KMS-11 (cell line): ENCODE results near the gene WTAP.
"Not testable (repeated sequence)": the region's sequence is repeated elsewhere in the genome, so short reads cannot be mapped to it uniquely, and the experiment has no call there.

Source experiments
- H2AFZ ChIP-seq: fragments of 200-600 bp; sonication (generic); 2 replicates; pipeline ENCODE4 v1.6.1; 2016; ENCODE audit warnings: antibody characterized with exemption, mixed run types, low read depth
- H3K27ac ChIP-seq: fragments of 200-600 bp; sonication (generic); 2 replicates; pipeline ENCODE4 v1.6.1; 2016; ENCODE audit warnings: mild to moderate bottlenecking, mixed run types
- H3K27me3 ChIP-seq: fragments of 200-600 bp; sonication (generic); 2 replicates; pipeline ENCODE4 v1.6.1; 2017; ENCODE audit warnings: mild to moderate bottlenecking, low read depth, mixed run types, moderate library complexity; ENCODE audit not compliant: insufficient read depth
- H3K36me3 ChIP-seq: fragments of 200-600 bp; sonication (generic); 2 replicates; pipeline ENCODE4 v1.6.1; 2017; ENCODE audit warnings: mild to moderate bottlenecking, mixed run types; ENCODE audit not compliant: insufficient read depth
- H3K4me1 ChIP-seq: fragments of 200-600 bp; sonication (generic); 2 replicates; pipeline ENCODE4 v1.6.1; 2016; ENCODE audit warnings: mild to moderate bottlenecking, low read depth, mixed run types; ENCODE audit not compliant: poor library complexity, severe bottlenecking
- H3K4me2 ChIP-seq: fragments of 200-600 bp; sonication (generic); 2 replicates; pipeline ENCODE4 v1.7.0; 2016; ENCODE audit warnings: mild to moderate bottlenecking, mixed run types
- H3K4me3 ChIP-seq: fragments of 200-600 bp; sonication (generic); IDR thresholded peaks from 2 replicates; pipeline ENCODE4 v1.6.1; 2017; ENCODE audit warnings: low read depth, low read length, mixed read lengths; ENCODE audit not compliant: insufficient read depth
- H3K79me2 ChIP-seq: fragments of 200-600 bp; sonication (generic); 2 replicates; pipeline ENCODE4 v1.6.1; 2016; ENCODE audit warnings: low read depth, mixed run types; ENCODE audit not compliant: insufficient read depth
- H3K9ac ChIP-seq: fragments of 200-600 bp; sonication (generic); 2 replicates; pipeline ENCODE4 v1.6.1; 2016; ENCODE audit warnings: mild to moderate bottlenecking, mixed run types
- H4K20me1 ChIP-seq: fragments of 200-600 bp; sonication (generic); 2 replicates; pipeline ENCODE4 v1.6.1; 2016; ENCODE audit warnings: mild to moderate bottlenecking, mixed run types; ENCODE audit not compliant: insufficient read depth
- TF ChIP-seq, protein P1 (sequence below): fragments of 200-600 bp; sonication (generic); conservative IDR thresholded peaks from 2 replicates; pipeline ENCODE4 v1.6.1; 2017; ENCODE audit warnings: low read depth, mild to moderate bottlenecking, antibody characterized with exemption, low read length, moderate library complexity, mixed read lengths

Gene WTAP

DNA sequence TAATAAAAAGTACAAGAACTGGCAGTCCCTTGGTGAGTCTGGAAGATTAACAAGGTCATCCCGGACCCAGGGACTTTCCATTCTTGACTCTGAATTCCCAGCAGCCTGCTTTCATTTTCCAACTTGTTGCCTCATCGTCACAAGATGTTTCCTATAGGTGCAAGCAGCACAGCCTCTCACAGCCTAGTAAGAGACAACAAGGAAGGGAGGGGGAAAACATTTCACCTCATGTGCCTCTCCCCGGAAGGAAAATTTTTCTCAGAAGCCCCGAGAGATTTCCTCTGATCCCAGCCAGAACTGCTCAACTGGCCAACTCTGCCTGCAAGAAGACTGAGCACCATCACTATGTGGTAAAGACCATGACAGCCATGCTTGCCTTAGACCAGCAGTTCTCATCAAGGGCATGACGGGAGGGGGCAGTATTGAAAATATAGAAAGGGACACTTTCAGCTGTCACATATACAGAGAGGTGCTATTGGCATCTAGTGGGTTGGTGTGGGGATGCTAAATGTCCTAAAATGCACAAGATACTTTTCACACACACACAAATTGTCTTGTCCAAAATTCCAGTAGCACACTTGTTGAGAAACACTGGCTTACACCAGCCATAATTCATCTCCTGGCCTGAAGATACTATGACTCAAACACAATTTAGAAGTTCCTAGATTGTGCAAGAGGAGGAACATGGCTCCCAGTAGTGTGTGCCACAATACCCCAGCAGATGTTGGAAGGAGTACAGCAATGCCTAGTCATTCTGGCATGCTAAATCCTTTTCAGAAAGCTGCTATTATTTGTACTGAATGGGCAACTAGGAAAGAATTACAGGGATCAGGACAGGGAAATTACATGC is 10.8 kb upstream of the WTAP start:
- Histone ChIP-seq H2AFZ (no peak overlapping the region), H3K27me3 (no peaks in the 10 kb centered on the region), H3K4me2 (no peak overlapping the region), H3K4me1 (no peaks in the 10 kb centered on the region), H4K20me1 (no peaks in the 10 kb centered on the region), H3K79me2 (no peaks in the 10 kb centered on the region), H3K4me3 (no peak overlapping the region), H3K9ac (no peak overlapping the region), H3K36me3 (no peaks in the 10 kb centered on the region), H3K27ac (no peak overlapping the region)
- TF ChIP-seq, protein P1, sequence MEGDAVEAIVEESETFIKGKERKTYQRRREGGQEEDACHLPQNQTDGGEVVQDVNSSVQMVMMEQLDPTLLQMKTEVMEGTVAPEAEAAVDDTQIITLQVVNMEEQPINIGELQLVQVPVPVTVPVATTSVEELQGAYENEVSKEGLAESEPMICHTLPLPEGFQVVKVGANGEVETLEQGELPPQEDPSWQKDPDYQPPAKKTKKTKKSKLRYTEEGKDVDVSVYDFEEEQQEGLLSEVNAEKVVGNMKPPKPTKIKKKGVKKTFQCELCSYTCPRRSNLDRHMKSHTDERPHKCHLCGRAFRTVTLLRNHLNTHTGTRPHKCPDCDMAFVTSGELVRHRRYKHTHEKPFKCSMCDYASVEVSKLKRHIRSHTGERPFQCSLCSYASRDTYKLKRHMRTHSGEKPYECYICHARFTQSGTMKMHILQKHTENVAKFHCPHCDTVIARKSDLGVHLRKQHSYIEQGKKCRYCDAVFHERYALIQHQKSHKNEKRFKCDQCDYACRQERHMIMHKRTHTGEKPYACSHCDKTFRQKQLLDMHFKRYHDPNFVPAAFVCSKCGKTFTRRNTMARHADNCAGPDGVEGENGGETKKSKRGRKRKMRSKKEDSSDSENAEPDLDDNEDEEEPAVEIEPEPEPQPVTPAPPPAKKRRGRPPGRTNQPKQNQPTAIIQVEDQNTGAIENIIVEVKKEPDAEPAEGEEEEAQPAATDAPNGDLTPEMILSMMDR = no peak

DNA sequence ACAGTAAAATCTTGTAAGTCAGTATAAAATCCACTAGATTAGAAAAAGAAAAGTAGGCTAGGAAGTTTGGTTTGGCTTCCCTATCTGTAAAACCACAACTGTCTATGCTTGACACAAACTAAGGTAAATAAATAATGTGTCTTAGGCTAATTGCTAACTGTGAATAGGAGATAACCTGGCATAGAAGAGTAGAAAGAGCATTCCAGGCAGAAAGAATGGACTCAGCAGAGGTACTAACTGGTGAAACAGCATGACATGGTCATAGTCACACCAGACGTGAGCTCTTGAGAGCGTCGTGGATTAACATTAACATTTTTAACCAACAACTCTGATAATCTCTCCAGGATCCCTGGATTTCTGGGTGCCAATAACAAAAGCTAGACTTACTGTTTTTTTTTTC is 8.7 kb upstream of the WTAP start:
- H4K20me1 ChIP-seq = no peaks in the 10 kb centered on the region
- H3K4me3 ChIP-seq = no peak overlapping the region
- no peaks in the 10 kb centered on the region for H3K4me1 ChIP-seq
- H3K27me3 ChIP-seq = no peaks in the 10 kb centered on the region
- no peak overlapping the region for H3K4me2 ChIP-seq
- H3K27ac ChIP-seq = no peak overlapping the region
- TF ChIP-seq, protein P1 = no peak
- no peak overlapping the region for H2AFZ ChIP-seq
- no peaks in the 10 kb centered on the region; the same call in 1 of the 2 replicates for H3K79me2 ChIP-seq
- no peak overlapping the region for H3K9ac ChIP-seq
- no peaks in the 10 kb centered on the region for H3K36me3 ChIP-seq

DNA sequence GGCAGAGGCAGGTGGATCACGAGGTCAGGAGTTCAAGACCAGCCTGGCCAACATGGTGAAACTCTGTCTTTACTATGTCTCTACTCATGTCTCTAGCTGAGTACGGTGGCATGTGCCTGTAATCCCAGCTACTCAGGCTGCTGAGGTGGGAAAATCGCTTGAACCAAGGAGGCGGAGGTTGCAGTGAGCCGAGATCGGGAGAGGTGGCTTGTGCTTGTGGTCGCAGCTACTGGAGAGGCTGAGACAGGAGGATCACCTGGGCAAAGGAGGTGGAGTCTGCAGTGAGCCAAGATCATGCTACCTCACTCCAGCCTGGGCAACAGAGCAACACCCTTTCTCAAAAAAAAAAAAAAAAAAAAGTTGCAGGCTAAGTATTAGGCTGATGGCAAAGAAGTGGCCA is 8.0 kb upstream of the WTAP start:
- Histone ChIP-seq H3K79me2 (peaks cover 2% of the 10 kb centered on the region), H3K36me3 (no peaks in the 10 kb centered on the region), H2AFZ (no peak overlapping the region), H4K20me1 (no peaks in the 10 kb centered on the region), H3K9ac (no peak overlapping the region), H3K27ac (no peak overlapping the region), H3K27me3 (no peaks in the 10 kb centered on the region), H3K4me3 (no peak overlapping the region), H3K4me1 (no peaks in the 10 kb centered on the region), H3K4me2 (no peak overlapping the region)
- TF ChIP-seq, protein P1 = no peak

DNA sequence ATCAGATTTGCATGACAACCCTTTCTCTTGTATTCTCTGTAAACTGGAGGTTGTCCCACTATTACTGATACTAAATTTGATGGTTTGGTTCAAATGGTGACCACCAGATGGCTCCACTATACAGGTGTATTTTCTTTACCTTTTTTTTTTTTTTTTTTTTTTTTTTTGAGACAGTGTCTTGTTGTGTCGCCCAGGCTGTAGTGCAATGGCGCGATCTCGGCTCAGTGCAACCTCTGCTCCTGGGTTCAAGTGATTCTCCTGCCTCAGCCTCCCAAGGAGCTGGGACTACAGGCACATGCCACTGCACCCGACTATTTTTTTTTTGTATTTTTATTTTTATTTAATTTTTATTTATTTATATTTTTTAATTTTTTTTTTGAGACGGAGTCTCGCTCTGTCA is 6.6 kb upstream of the WTAP start:
- Histone ChIP-seq H3K79me2 (peaks cover 17% of the 10 kb centered on the region), H4K20me1 (no peaks in the 10 kb centered on the region)

DNA sequence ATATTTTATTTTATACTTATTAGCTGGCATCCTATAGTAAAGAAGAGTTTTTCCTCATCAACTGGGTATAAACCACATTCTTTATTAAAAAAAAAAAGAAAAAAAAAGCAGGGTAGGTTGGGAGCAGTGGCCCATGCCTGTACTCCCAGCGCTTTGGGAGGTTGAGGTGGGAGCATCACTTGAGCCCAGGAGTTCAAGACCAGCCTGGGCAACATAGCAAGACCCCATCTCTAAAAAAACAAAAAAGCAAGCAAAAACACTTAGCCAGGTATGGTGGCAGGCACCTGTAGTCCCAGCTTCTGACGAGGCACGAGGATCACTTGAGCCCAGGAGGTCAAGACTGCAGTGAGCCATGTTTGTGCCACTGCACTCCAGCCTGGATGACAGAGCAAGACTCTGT is 5.3 kb upstream of the WTAP start:
- not testable (repeated sequence) for H3K27me3 ChIP-seq, H3K4me2 ChIP-seq, H3K27ac ChIP-seq, H3K36me3 ChIP-seq, H2AFZ ChIP-seq, H4K20me1 ChIP-seq, H3K4me1 ChIP-seq, H3K4me3 ChIP-seq, H3K9ac ChIP-seq
- peaks cover 26% of the 10 kb centered on the region for H3K79me2 ChIP-seq

More for the DNA sequence above, 6.6 kb upstream of the WTAP start:
- no peak overlapping the region for H3K4me2 ChIP-seq
- no peak overlapping the region for H3K27ac ChIP-seq
- H3K27me3 ChIP-seq = no peaks in the 10 kb centered on the region
- H3K9ac ChIP-seq = no peak overlapping the region
- no peak overlapping the region for H2AFZ ChIP-seq
- no peaks in the 10 kb centered on the region for H3K36me3 ChIP-seq
- TF ChIP-seq, protein P1 = peak; percentile 47; the same call in 1 of the 2 replicates
- peaks cover 7% of the 10 kb centered on the region for H3K4me1 ChIP-seq
- no peak overlapping the region for H3K4me3 ChIP-seq
